GM23338 (cell line): ENCODE measurements around the gene OTOG. TPM values are rescaled to one million over a fixed set of nuclear protein-coding genes. Genes with fewer than 3 reads are reported as not detected.

ENCODE experiments used
- ATAC-seq: fragments of 200-7000 bp; cut with Tn5 transposase; 3 replicates; pipeline ENCODE4 v1.9.1; 2020
- DNase-seq: peaks from one replicate; pipeline ENCODE4 v3.0.0-alpha.2; 2015; ENCODE audit warnings: low spot score
- H2AFZ ChIP-seq: fragments of 200-600 bp; sonication (generic); 2 replicates; pipeline ENCODE4 v1.8.0; 2016; ENCODE audit warnings: antibody characterized with exemption, mild to moderate bottlenecking, moderate library complexity
- H3F3A ChIP-seq: fragments of 200-600 bp; sonication (generic); replicated peaks from 2 replicates; pipeline ENCODE4 v1.8.0; 2017; ENCODE audit warnings: antibody characterized with exemption, mixed run types, low read depth
- H3K27ac ChIP-seq: fragments of 200-600 bp; sonication (generic); 2 replicates; pipeline ENCODE4 v1.6.1; 2016; ENCODE audit warnings: low read depth
- H3K27me3 ChIP-seq: fragments of 200-600 bp; sonication (generic); 2 replicates; pipeline ENCODE4 v1.8.0; 2016; ENCODE audit warnings: mild to moderate bottlenecking, mixed run types, moderate library complexity; ENCODE audit not compliant: insufficient read depth
- H3K36me3 ChIP-seq: fragments of 200-600 bp; sonication (generic); 2 replicates; pipeline ENCODE4 v1.8.0; 2016; ENCODE audit warnings: mild to moderate bottlenecking; ENCODE audit not compliant: insufficient read depth
- H3K4me1 ChIP-seq: fragments of 200-600 bp; sonication (generic); 2 replicates; pipeline ENCODE4 v1.8.0; 2016; ENCODE audit warnings: mild to moderate bottlenecking, moderate library complexity; ENCODE audit not compliant: insufficient read depth
- H3K4me2 ChIP-seq: fragments of 200-600 bp; sonication (generic); 2 replicates; pipeline ENCODE4 v1.7.1; 2017; ENCODE audit warnings: mixed run types
- H3K4me3 ChIP-seq: fragments of 200-600 bp; sonication (generic); 2 replicates; pipeline ENCODE4 v1.6.1; 2016; ENCODE audit warnings: mixed run types
- H3K79me2 ChIP-seq: fragments of 200-600 bp; sonication (generic); replicated peaks from 2 replicates; pipeline ENCODE4 v1.8.0; 2017; ENCODE audit warnings: mild to moderate bottlenecking; ENCODE audit not compliant: insufficient read depth
- H3K9me2 ChIP-seq: fragments of 200-600 bp; sonication (generic); 2 replicates; pipeline ENCODE4 v1.8.0; 2017; ENCODE audit not compliant: insufficient read depth
- H4K20me1 ChIP-seq: fragments of 200-600 bp; sonication (generic); replicated peaks from 2 replicates; pipeline ENCODE4 v1.8.0; 2017; ENCODE audit warnings: mild to moderate bottlenecking; ENCODE audit not compliant: insufficient read depth
- H3K27ac Mint-ChIP-seq: 2 replicates; pipeline ENCODE4 v1.8.0; 2020; ENCODE audit warnings: inconsistent platforms, mild to moderate bottlenecking, moderate library complexity, mixed read lengths
- H3K27me3 Mint-ChIP-seq: 3 replicates; pipeline ENCODE4 v1.8.0; 2022; ENCODE audit warnings: low read depth, mild to moderate bottlenecking, moderate library complexity, mixed read lengths, inconsistent platforms; ENCODE audit not compliant: insufficient read depth, poor library complexity
- H3K36me3 Mint-ChIP-seq: 3 replicates; pipeline ENCODE4 v1.8.0; 2021; ENCODE audit warnings: low read depth, mild to moderate bottlenecking, inconsistent platforms, moderate library complexity, mixed read lengths
- H3K4me1 Mint-ChIP-seq: 3 replicates; pipeline ENCODE4 v1.8.0; 2020; ENCODE audit warnings: mild to moderate bottlenecking, inconsistent platforms, mixed read lengths
- H3K4me3 Mint-ChIP-seq: 3 replicates; pipeline ENCODE4 v1.8.0; 2021; ENCODE audit warnings: moderate library complexity, mild to moderate bottlenecking, inconsistent platforms, mixed read lengths
- H3K9me3 Mint-ChIP-seq: 3 replicates; pipeline ENCODE4 v1.8.0; 2020; ENCODE audit warnings: moderate library complexity, mild to moderate bottlenecking, inconsistent platforms, mixed read lengths
- CREB1 ChIP-seq: fragments of 250-450 bp; sonication (Bioruptor Pico); IDR thresholded peaks from 2 replicates; pipeline ENCODE4 v1.5.0; 2020; ENCODE audit warnings: low read depth, mild to moderate bottlenecking, moderate library complexity
- CTCF ChIP-seq, 2 experiments: fragments of 200-600 bp in 1 of 2; sonication (generic) in 1 of 2; conservative IDR thresholded peaks; 2 replicates each; pipeline versions ENCODE4 v1.5.1 to v1.6.1; 2016 to 2017; ENCODE audit warnings: antibody characterized with exemption in 2 of 2, low read depth in 2 of 2, mild to moderate bottlenecking in 2 of 2, moderate library complexity in 1 of 2
- ETS1 ChIP-seq: IDR thresholded peaks from 2 replicates; pipeline ENCODE4 v1.6.1; 2016; ENCODE audit warnings: antibody characterized with exemption
- EZH2 ChIP-seq: fragments of 200-600 bp; sonication (generic); IDR thresholded peaks from one replicate; pipeline ENCODE4 v1.8.0; 2017; ENCODE audit warnings: antibody characterized with exemption, mild to moderate bottlenecking, low read depth; ENCODE audit not compliant: unreplicated experiment
- EZH2phosphoT487 ChIP-seq: fragments of 200-600 bp; sonication (generic); IDR thresholded peaks from one replicate; pipeline ENCODE4 v1.8.1; 2018; ENCODE audit warnings: antibody characterized with exemption; ENCODE audit not compliant: unreplicated experiment
- JUNB ChIP-seq: IDR thresholded peaks from one replicate; pipeline ENCODE4 v1.6.1; 2016; ENCODE audit warnings: antibody characterized with exemption; ENCODE audit not compliant: unreplicated experiment
- NANOG ChIP-seq: IDR thresholded peaks from 2 replicates; pipeline ENCODE4 v1.6.1; 2016; ENCODE audit warnings: antibody characterized with exemption, borderline replicate concordance
- POLR2AphosphoS5 ChIP-seq: IDR thresholded peaks from 2 replicates; pipeline ENCODE4 v1.6.1; 2016; ENCODE audit warnings: antibody characterized with exemption, low read depth
- STAT1 ChIP-seq: IDR thresholded peaks from one replicate; pipeline ENCODE4 v1.6.1; 2016; ENCODE audit warnings: antibody characterized with exemption; ENCODE audit not compliant: unreplicated experiment
- ZNF114 ChIP-seq: fragments of 250-450 bp; sonication (Bioruptor Pico); IDR thresholded peaks from 2 replicates; pipeline ENCODE4 v1.5.0; 2020; ENCODE audit warnings: mild to moderate bottlenecking, moderate library complexity
- ZNF331 ChIP-seq: fragments of 250-450 bp; sonication (Bioruptor Pico); IDR thresholded peaks from 2 replicates; pipeline ENCODE4 v1.5.0; 2020; ENCODE audit warnings: low read depth, mild to moderate bottlenecking, moderate library complexity
- polyA plus RNA-seq: library from polyadenylated mRNA; unstranded; fragments of >200 nt; fragmentation: Nextera tagmentation; extraction: Ambion mirVana; gene quantifications from 2 replicates; pipeline ENCODE4 v1.2.1, GENCODE V29; 2016
- total RNA-seq: library from RNA; depleted of rRNA; stranded (reverse); fragments of >200 nt; shearing (Covaris generic); gene quantifications from 2 replicates; pipeline ENCODE4 v1.2.3, GENCODE V29; 2014
- TF ChIP-seq, protein P1 (sequence below): IDR thresholded peaks from one replicate; pipeline ENCODE4 v1.6.1; 2018; ENCODE audit warnings: antibody characterized with exemption; ENCODE audit not compliant: unreplicated experiment
- TF ChIP-seq, protein P2 (sequence below): fragments of 250-450 bp; sonication (Bioruptor Pico); IDR thresholded peaks from 2 replicates; pipeline ENCODE4 v1.5.0; 2020; ENCODE audit warnings: mild to moderate bottlenecking, moderate library complexity

Gene OTOG
- total and polyA plus RNA-seq, 2 experiments from 2014 or later, result 0.40 to 0.52 TPM

- H2AFZ ChIP-seq, result no peak overlapping the region
- peaks cover 3% of the 10 kb centered on the region for H3K27me3 Mint-ChIP-seq
These were observed 24.6 kb downstream of the OTOG start for GRCh38 chr11:17571431-17572358.

More at GRCh38 chr11:17571431-17572358, 24.6 kb downstream of the OTOG start:
- Mint-ChIP-seq H3K9me3 (no peaks in the 10 kb centered on the region), H3K4me1 (peaks cover 13% of the 10 kb centered on the region), H3K4me3 (no peak overlapping the region), H3K27ac (no peak overlapping the region), H3K36me3 (no peaks in the 10 kb centered on the region)
- H3K36me3 ChIP-seq, result no peaks in the 10 kb centered on the region
- TF ChIP-seq ETS1, result no peak
- no peak for TF ChIP-seq JUNB
- TF ChIP-seq EZH2phosphoT487, result no peak
- TF ChIP-seq NANOG, result no peak
- TF ChIP-seq ZNF114 (CRISPR knock-in tag), result no peak
- TF ChIP-seq POLR2AphosphoS5, result no peak
- no peak for TF ChIP-seq EZH2
- TF ChIP-seq, protein P1, sequence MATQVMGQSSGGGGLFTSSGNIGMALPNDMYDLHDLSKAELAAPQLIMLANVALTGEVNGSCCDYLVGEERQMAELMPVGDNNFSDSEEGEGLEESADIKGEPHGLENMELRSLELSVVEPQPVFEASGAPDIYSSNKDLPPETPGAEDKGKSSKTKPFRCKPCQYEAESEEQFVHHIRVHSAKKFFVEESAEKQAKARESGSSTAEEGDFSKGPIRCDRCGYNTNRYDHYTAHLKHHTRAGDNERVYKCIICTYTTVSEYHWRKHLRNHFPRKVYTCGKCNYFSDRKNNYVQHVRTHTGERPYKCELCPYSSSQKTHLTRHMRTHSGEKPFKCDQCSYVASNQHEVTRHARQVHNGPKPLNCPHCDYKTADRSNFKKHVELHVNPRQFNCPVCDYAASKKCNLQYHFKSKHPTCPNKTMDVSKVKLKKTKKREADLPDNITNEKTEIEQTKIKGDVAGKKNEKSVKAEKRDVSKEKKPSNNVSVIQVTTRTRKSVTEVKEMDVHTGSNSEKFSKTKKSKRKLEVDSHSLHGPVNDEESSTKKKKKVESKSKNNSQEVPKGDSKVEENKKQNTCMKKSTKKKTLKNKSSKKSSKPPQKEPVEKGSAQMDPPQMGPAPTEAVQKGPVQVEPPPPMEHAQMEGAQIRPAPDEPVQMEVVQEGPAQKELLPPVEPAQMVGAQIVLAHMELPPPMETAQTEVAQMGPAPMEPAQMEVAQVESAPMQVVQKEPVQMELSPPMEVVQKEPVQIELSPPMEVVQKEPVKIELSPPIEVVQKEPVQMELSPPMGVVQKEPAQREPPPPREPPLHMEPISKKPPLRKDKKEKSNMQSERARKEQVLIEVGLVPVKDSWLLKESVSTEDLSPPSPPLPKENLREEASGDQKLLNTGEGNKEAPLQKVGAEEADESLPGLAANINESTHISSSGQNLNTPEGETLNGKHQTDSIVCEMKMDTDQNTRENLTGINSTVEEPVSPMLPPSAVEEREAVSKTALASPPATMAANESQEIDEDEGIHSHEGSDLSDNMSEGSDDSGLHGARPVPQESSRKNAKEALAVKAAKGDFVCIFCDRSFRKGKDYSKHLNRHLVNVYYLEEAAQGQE, result no peak
- no peak for TF ChIP-seq CTCF (conservative IDR thresholded peaks at IDR 0.05; ENCODE audit: low read depth in 2 of 2)
- TF ChIP-seq STAT1, result no peak
- no peak for TF ChIP-seq CREB1
- TF ChIP-seq ZNF331 (CRISPR knock-in tag), result no peak
- TF ChIP-seq, protein P2, sequence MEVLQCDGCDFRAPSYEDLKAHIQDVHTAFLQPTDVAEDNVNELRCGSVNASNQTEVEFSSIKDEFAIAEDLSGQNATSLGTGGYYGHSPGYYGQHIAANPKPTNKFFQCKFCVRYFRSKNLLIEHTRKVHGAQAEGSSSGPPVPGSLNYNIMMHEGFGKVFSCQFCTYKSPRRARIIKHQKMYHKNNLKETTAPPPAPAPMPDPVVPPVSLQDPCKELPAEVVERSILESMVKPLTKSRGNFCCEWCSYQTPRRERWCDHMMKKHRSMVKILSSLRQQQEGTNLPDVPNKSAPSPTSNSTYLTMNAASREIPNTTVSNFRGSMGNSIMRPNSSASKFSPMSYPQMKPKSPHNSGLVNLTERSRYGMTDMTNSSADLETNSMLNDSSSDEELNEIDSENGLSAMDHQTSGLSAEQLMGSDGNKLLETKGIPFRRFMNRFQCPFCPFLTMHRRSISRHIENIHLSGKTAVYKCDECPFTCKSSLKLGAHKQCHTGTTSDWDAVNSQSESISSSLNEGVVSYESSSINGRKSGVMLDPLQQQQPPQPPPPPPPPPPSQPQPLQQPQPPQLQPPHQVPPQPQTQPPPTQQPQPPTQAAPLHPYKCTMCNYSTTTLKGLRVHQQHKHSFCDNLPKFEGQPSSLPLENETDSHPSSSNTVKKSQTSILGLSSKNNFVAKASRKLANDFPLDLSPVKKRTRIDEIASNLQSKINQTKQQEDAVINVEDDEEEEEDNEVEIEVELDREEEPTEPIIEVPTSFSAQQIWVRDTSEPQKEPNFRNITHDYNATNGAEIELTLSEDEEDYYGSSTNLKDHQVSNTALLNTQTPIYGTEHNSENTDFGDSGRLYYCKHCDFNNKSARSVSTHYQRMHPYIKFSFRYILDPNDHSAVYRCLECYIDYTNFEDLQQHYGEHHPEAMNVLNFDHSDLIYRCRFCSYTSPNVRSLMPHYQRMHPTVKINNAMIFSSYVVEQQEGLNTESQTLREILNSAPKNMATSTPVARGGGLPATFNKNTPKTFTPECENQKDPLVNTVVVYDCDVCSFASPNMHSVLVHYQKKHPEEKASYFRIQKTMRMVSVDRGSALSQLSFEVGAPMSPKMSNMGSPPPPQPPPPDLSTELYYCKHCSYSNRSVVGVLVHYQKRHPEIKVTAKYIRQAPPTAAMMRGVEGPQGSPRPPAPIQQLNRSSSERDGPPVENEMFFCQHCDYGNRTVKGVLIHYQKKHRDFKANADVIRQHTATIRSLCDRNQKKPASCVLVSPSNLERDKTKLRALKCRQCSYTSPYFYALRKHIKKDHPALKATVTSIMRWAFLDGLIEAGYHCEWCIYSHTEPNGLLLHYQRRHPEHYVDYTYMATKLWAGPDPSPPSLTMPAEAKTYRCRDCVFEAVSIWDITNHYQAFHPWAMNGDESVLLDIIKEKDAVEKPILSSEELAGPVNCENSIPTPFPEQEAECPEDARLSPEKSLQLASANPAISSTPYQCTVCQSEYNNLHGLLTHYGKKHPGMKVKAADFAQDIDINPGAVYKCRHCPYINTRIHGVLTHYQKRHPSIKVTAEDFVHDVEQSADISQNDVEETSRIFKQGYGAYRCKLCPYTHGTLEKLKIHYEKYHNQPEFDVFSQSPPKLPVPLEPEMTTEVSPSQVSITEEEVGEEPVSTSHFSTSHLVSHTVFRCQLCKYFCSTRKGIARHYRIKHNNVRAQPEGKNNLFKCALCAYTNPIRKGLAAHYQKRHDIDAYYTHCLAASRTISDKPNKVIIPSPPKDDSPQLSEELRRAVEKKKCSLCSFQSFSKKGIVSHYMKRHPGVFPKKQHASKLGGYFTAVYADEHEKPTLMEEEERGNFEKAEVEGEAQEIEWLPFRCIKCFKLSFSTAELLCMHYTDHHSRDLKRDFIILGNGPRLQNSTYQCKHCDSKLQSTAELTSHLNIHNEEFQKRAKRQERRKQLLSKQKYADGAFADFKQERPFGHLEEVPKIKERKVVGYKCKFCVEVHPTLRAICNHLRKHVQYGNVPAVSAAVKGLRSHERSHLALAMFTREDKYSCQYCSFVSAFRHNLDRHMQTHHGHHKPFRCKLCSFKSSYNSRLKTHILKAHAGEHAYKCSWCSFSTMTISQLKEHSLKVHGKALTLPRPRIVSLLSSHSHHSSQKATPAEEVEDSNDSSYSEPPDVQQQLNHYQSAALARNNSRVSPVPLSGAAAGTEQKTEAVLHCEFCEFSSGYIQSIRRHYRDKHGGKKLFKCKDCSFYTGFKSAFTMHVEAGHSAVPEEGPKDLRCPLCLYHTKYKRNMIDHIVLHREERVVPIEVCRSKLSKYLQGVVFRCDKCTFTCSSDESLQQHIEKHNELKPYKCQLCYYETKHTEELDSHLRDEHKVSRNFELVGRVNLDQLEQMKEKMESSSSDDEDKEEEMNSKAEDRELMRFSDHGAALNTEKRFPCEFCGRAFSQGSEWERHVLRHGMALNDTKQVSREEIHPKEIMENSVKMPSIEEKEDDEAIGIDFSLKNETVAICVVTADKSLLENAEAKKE, result no peak
- no peaks in the 10 kb centered on the region for H3K27me3 ChIP-seq
- no peaks in the 10 kb centered on the region for H3K79me2 ChIP-seq
- H3K27ac ChIP-seq, result no peak overlapping the region
- H3K4me1 ChIP-seq, result no peaks in the 10 kb centered on the region
- H3F3A ChIP-seq, result no peaks in the 10 kb centered on the region
- no peak for ATAC-seq
- H4K20me1 ChIP-seq, result no peaks in the 10 kb centered on the region
- no peaks in the 10 kb centered on the region for H3K9me2 ChIP-seq
- no peak overlapping the region for H3K4me3 ChIP-seq
- DNase-seq, result no peak
- no peak overlapping the region for H3K4me2 ChIP-seq
